Astrocyte of the spinal cord (primary cell): ENCODE measurements around the gene TAOK1.

ENCODE experiments used
- DNase-seq: peaks from one replicate; pipeline ENCODE4 v3.0.0; 2011; ENCODE audit warnings: low read depth, low spot score
- H3K4me3 ChIP-seq: 2 replicates; pipeline ENCODE4 v1.5.1; 2011; ENCODE audit warnings: low read depth, mild to moderate bottlenecking, low read length, moderate library complexity
- CTCF ChIP-seq: IDR thresholded peaks from 2 replicates; pipeline ENCODE4 v1.5.1; 2012; ENCODE audit warnings: low read depth, mild to moderate bottlenecking, low read length, inconsistent platforms
- in situ Hi-C: cut with HindIII; loops from 2 replicates; pipeline ENCODE4 v1.10.0; 2017; ENCODE audit warnings: low sequenced_read_pairs

The TAOK1 gene

GRCh38 chr17:29514792-29515191, 124.6 kb downstream of the TAOK1 start:
- in situ Hi-C loops: no loop called here
- DNase-seq: peak; percentile 21
- H3K4me3 ChIP-seq: no peak overlapping the region
- no peak for TF ChIP-seq CTCF

GRCh38 chr17:29518359-29518758, 128.2 kb downstream of the TAOK1 start:
- DNase-seq: no peak
- H3K4me3 ChIP-seq: no peak overlapping the region
- in situ Hi-C loops: no loop called here
- no peak for TF ChIP-seq CTCF

GRCh38 chr17:29524692-29525091, 134.5 kb downstream of the TAOK1 start:
- no peak for TF ChIP-seq CTCF
- in situ Hi-C loops: no loop called here
- no peak for DNase-seq

GRCh38 chr17:29526322-29526721, 136.2 kb downstream of the TAOK1 start:
- TF ChIP-seq CTCF: no peak

More at GRCh38 chr17:29524692-29525091, 134.5 kb downstream of the TAOK1 start:
- no peak overlapping the region for H3K4me3 ChIP-seq

GRCh38 chr17:29533976-29534375, 143.8 kb downstream of the TAOK1 start:
- in situ Hi-C loops: no loop called here
- DNase-seq: no peak
- H3K4me3 ChIP-seq: no peak overlapping the region
- no peak for TF ChIP-seq CTCF

More at GRCh38 chr17:29526322-29526721, 136.2 kb downstream of the TAOK1 start:
- in situ Hi-C loops: no loop called here
- DNase-seq: no peak
- no peak overlapping the region for H3K4me3 ChIP-seq

GRCh38 chr17:29544066-29544465, 153.9 kb downstream of the TAOK1 start:
- H3K4me3 ChIP-seq: no peak overlapping the region
- no peak for DNase-seq
- no peak for TF ChIP-seq CTCF
- in situ Hi-C loops: no loop called here

GRCh38 chr17:29546085-29546484, 155.9 kb downstream of the TAOK1 start:
- in situ Hi-C loops: no loop called here
- H3K4me3 ChIP-seq: no peak overlapping the region
- TF ChIP-seq CTCF: no peak
- DNase-seq: no peak
